NCI-H345 (cell line): ENCODE data around the gene SLC35G2.
"Not testable (repeated sequence)": the region's sequence is repeated elsewhere in the genome, so short reads cannot be mapped to it uniquely, and the experiment has no call there.

Source experiments
- DNase-seq: peaks from one replicate; lab custom pipeline; 2025; lab: John Stamatoyannopoulos, UW

The SLC35G2 gene

DNA sequence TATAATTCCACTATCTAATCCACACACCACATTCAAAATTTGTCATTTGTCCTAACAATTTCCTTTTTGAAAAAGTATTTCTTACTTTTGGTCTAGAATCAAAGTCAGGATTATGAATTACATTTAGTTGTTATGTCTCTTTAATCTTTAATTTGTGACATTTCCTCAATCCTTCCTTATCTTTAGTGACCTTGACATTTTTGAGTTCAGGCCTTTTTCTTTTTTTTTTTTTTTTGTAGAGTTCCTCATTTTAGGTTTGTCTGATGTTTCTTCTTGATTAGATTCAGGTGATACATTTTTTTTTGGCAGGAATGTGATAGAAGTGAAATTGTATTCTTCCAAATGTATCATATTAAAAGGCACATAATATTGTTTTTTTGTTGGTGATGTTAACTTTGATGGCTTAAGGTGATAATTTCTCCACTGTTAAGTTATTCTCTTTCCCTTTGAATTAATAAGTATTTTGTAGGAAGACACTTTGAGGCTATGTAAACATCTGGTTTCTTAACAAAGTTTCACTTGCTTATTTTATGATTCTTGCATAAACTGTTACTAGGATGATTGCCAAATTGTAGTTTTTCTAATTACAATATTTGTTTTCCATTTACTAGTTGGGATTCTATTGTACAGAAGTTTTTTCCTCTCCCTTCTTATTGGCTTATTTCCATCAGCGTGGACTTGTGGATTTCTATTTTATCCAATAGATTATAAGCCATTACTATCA lies 16.3 kb downstream of the SLC35G2 start:
- no peak for DNase-seq

DNA sequence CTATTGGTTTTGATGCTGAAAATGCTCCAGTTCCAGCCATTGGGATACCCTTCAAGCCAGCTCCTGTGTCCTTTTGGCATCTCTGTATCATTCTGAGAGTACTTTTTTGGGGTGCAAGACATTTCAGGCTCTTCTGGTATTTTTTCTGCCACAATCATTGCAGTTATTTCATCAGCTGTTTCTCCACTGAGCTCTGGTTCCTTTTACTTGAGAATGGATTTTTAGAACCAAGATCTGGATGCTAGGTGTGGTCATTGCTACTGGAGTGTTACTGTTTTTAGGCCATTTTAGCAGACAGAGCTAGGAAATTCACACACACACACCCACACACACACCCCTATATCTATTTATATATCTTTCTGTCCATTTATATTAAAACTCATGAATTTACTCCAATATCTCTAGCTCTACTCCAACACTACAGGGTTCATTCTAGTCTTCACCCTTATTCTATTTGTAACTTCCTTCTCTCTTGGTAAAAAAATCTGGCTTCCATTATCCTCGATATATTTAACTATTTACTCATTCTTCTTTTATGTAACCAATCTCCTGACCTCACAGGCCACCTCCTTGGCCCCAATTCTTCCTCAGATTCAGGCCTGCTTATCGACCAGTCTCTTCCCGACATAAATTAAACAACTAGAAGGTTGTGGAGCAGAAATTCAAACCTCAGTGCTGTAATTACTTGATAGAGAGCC lies 17.0 kb downstream of the SLC35G2 start:
- DNase-seq, result no peak

DNA sequence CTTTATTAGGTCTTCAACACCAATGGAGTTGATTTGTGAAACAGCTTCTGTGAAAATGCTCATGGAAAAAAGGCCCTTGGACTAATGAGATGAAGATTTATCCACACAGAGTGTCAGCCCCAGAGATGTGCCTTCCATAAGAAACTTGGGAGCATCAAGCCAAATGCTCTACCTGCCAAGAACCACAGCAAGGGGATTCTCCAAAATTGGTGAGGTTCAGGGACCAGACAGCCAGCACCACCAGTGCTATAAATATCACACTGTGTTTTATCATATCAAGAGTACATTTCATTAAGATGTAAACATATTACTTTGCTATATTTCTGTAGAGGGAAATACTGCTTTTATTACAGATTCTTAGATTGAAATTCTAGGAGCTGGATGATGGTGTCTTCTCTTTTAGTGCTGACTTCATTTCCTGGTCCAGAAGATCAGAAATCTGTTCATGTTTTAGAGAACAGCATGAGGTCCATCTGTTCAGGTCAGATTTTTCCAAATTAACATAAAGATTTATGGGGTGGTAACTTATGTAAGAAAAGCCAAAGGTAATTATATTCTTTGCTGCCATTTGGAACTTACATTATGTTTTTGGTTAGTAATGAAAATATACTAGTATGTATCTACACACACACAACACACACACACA lies 17.7 kb downstream of the SLC35G2 start:
- no peak for DNase-seq

DNA sequence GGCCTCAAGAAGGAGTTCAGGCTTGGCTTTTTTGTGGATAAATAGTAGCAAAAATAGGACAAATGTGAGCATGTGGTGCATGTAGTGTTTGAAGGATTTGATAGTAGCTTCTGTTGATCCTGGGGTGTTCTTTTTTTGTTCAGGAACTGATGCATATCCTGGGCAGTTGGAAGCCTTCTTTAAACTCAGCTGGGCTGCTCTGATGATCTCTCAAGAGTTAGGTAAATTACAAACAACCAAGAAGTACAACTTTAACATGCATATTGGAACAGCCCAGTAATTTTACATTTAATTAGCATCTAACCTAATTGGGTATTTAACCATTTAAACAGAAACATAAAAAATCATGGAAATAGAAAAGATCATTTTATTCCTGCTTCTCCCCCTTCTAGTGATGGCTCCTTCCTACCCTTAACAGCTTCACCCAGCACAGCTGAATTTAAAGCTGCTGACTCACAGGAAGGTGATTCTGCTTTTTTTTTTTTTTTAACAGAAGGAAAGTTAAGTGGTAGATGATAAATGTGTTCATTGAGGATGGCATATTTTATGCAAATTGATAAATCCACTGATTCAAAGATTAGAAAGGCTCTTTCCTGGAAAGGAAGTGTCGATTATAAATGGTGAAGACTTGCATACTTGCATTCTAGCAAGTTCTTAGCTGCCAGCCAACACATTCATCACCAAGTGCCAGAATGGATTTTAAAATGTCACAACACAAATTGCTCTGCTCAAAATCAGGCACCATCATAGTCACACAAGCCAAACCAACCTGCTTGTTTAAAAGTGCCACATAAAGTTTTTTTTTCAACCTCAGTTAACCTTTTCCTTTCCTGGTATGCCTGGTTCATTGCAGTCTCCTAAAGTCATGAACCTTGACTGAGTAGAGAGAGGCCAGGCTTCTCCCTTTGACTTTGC lies 20.0 kb downstream of the SLC35G2 start:
- peak; percentile 29 for DNase-seq

DNA sequence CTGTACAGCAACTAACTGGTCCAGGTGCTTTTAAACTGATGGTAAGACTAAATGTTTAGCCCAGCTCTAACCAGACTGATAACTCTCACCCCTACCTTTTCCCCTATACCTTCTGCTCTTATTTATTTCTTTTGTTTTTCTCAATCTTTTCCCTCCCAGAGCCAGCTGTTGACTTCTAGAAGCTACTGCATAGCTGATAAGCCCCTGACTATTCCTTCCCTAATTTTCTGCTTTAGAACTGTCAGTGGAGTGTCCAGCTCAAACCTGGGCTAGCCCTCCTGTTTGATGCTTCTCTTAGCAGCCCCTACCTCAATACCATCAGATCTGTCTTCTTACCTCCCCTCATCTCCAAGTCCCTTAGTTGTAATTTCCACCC lies 20.6 kb downstream of the SLC35G2 start:
- DNase-seq, result no peak

DNA sequence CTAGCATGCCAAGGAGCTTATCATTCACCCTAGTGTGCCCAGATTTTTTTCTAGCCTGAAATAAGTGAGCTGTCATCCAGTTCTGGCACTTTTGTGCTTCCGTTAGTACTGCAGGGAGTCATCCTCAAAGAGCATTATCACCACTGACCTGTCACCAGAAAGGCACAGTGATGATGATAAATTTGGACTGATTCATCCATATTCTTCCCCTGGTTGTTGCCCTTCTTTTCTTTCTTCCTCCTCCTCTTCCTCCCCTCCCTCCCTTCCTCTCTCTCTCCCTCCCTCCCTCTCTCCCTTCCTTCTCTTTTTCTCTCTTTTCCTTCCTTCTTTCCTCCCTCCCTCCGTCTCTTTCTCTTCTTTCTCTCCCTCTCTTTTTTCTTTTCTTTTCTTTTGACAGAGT lies 21.3 kb downstream of the SLC35G2 start:
- no peak for DNase-seq

DNA sequence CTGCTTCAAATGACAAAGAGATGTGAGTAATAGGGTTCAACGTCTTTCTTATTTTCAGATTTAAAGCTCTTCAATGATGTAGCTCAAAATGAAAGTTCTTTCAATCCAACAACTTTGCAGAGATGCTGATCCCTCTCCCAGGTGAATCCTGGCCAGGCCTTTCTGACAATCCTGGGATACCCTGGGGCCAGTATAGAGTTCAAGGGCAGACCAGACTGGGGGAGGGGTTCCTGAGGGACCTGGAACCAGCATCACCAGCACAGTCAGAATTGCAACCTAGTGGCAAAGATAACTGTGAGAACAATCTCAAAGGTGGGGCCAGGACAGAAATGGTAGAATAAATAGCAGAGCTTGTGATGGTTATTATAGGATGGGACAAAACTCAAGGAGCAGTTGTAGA lies 23.4 kb downstream of the SLC35G2 start:
- no peak for DNase-seq

DNA sequence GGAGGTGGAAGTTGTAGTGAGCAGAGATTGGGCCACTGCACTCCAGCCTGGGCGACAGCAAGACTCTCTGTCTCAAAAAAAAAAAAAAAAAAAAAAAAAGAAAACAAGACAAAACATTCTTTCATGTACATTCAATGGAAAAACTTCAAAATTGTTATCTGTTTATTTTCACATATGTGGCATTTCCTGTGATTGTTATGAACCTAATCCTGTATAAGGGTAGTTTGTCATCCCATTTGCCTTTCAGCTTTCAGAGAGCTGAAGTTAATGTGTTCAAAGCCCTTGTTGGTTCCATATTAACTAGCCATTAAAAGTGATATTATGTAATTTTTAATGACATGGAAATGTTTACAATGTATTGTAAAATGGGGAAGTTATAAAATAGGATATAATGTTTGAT lies 25.8 kb downstream of the SLC35G2 start:
- DNase-seq, result no peak

DNA sequence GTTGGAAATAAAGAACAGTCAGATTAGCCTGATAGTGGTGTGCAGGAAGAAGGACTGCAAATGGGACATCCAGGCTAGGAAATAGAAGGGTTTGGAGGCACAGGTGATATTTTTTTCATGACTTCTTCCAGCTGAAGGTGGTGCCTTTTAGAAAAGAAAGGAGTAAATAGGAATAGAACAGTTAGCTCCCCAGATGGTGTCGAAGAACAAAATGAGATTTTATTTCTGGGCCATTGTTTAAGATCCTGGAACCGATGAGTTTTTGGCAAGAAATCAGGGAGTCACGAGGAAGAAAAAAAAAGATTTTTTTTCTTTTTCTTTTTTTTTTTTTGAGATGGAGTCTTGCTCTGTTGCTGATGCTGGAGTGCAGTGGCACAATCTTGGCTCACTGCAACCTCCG lies 33.3 kb downstream of the SLC35G2 start:
- DNase-seq, result no peak

DNA sequence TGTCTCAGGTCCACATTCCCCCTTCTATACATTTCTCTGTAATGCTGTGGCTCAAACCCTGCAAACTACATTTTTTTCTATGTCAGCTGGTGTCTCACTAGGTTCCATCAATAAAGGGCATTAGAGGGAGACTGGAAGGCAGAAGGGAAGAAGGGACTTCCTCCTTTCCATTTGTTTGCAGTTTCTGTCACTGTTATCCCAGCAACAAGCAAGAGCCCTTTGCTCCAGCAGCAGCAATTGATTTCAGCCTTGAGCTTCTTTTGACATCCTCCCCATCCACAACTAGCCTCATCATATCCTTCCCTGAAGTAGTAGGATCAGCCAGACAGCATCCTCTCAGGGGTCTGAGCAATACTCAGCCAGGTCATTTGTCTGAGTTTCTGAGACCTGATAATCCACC lies 37.7 kb downstream of the SLC35G2 start:
- DNase-seq, result no peak

DNA sequence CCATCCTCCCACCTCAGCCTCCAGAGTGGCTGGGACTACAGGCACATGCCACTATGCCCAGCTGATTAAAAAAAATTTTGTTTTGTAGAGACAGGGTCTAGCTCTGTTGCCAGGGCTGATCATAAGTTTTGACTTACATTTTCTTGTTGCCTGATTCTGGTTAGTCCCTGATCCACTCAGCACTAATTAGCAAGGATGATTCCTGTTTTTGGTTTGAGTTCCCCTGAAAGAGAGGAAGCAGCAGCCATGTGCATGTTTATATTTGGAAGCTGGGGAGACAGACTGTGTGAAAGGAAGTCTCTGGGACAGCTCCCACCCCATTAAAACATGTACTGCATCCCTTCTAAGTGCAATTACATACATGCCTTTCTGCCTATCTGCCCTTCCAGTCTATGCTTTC lies 39.5 kb downstream of the SLC35G2 start:
- no peak for DNase-seq

DNA sequence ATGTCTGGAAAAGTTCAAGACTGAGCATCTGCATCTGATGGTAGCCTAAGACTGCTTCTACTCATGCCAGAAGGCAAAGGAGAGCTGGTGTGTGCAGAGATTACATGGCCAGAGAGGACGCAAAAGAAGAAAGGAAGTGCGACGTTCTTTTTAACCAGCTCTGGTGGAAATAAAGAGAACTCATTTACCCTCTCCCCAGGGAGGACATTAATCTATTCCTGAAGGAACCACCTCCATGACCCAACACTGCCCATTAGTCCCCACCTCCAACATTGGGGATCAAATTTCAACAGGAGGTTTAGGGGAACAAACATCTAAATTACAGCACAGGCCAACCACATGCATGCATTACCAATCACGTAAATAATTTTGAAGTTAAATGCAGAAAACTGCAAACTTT lies 41.6 kb downstream of the SLC35G2 start:
- DNase-seq, result no peak

DNA sequence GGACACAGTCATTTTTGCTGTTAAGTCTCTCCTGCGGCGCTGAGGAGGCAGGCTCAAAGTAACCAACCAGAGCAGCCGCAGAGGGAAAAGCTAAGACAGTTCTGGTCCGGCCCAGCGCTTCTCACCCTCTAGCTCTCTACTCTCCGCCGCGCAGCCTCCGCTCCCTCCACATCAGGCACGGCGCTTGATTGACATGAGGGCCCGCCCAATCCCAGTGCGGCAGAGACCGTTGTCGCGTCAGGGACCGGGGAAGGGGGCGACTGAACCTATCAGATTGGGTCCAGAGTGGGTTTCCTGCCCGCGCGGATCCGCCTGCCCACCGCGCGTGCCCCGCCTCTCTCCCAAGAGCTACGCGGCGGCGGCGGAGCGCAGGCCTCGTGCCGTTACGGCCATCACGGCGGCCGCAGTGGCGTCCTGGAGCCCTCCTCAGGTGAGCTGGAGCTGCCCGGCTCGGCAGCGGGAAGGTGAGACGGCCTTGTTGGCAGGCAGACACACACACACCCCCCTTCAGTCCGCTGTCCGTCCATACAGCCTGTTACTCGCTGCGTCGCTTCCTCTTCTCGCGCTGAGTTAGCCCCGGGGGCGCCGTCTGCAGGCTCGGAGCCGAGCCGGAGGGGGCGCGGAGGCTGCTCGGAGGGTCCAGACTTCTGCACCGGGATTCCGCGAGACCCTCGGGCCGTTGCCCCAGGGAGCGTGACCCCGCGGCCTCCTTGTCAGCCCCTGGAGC lies 43.1 kb downstream of the SLC35G2 start, which contains the start of gene NCK1:
Gene NCK1 (plus strand): TSS at position 319 of the 727 bp plus-strand sequence. CDS start 65,794 bp downstream, outside the sequence.
- DNase-seq, result peak; percentile 96

DNA sequence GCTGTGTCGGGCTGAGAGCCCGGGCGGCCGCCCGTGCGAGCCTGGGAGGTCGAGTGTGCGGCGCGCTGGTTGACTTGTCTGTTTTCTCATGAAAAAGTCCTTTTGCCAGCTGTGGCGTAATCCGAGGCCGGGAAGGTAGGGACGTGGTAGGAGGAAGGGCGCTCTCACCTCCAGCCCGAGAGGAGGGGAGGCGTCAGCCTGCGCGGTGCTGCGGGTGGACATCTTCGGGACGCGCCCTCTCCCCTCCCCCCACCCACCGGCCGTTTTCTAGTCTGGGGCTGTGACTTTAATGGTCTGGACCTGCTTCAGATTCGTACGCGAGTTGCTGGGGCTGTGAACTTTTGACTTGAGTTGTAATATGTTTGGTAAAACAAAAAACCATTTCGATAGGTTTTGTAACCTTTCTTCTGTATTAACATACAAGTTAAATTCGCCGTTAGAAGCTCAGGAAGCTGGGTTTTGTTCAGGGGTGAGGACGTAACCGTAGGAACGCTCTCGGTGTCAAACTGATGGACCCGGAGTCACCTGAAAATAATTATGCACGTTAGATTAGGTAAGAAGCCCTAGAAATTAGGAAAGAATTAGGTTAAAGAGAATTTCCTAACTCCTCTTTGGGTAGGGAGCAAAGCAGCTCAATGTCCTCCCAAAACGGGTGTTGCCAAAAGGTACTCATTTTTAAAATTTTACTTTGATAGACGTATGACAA lies 43.8 kb downstream of the SLC35G2 start:
- peak; percentile 29 for DNase-seq

DNA sequence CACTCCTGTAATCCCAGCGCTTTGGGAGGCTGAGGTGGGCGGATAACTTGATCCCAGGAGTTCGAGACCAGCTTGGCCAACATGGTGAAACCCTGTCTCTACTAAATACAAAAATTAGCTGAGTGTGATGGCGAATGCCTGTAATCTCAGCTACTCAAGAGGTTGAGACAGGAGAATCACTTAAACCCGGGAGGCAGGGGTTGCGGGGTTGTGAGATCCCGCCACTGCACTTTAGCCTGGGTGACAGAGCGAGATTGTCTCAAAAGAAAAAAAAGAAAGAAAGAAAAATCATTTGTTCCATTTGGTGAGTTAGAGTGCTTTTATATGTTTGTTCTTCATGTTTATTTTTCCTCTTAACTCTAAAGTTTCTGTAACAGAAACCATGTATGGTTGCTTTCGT lies 50.4 kb downstream of the SLC35G2 start:
- no peak for DNase-seq

DNA sequence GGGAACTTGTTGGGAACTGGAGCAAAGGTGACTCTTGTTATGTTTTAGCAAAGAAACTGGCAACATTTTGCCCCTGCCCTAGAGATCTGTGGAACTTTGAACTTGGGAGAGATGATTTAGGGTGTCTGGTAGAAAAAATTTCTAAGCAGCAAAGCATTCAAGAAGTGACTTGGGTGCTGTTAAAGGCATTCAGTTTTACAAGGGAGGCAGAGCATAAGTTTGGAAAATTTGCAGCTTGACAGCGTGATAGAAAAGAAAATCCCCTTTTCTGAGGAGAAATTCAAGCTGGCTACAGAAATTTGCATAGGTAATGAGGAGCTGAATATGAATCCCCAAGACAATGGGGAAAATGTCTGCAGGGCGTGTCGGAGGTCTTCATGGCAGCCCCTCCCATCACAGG lies 53.3 kb downstream of the SLC35G2 start:
- DNase-seq, result not testable (repeated sequence)

DNA sequence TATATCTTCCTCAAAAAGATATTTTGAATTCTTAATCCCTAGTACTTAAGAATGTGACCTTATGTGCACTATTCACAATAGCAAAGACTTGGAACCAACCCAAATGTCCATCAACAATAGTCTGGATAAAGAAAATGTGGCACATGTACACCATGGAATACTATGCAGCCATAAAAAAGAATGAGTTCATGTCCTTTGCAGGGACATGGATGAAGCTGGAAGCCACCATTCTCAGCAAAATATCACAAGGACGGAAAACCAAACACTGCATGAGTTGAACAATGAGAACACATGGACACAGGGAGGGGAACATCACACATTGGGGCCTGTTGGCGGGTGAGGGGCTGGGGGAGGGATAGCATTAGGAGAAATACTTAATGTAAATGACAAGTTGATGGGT lies 60.6 kb downstream of the SLC35G2 start:
- DNase-seq, result not testable (repeated sequence)

DNA sequence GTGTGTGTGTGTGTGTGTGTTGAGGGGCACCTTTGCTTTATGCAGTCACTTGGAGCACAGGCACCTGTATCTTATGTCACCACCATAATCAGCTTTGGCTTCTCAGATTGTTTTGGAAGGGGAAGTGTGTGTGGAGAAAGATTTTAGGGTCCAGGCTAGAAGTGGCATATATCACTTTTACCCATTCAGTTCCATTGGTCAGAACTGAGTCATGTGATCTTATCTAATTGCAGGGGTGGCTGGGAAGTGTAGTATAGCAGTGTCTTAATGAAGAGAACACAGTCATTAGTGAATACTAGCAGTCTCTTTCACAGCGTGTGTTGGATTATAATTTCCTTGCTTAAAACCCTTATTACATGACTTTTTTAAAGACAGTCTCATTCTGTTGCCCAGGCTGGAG lies 63.6 kb downstream of the SLC35G2 start:
- no peak for DNase-seq

DNA sequence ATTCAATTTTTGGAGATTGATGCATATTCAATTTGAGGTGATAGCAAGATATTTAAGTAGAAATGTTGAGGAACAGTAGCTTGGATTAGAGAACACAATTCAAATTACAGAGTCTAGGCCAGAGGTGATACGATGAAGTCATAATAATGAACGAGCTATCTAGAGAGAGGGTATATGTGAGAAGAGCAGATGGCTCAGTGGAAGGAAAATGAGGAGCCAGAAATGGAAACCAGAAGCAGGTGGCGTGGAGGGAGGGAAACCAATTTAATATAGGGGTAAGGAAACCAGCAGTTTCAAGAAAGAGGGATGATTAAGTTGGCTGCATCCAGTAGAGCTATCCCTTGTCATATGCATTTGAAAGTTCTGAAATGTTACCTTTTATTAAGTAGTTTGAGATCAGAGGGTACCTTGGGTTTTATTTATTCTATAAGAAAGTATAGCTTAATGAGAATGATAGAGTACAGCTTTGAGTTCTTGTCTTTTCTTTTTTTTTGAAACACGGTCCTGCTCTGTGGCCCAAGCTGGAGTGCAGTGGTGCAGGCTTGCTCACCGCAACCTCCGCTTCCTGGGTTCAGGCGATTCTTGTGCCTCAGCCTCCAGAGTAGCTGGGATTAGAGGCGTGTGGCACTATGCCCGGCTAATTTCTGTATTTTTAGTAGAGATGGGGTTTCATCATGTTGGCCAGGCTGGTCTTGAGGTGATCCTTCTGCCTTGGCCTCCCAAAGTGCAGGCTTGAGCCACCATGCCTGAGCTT lies 65.2 kb downstream of the SLC35G2 start:
- no peak for DNase-seq
